ENCODE data around the gene TCERG1L. TPM values are rescaled to one million over a fixed set of nuclear protein-coding genes. Genes with fewer than 3 reads are reported as not detected.

Gene TCERG1L
- total RNA-seq, 1 donor from 2014 or later = not detected

- Histone ChIP-seq H3K27me3 (peaks cover 39% of the 10 kb centered on the region), H3K4me1 (no peaks in the 10 kb centered on the region), H3K9me3 (no peaks in the 10 kb centered on the region), H3K4me3 (no peak overlapping the region), H3K36me3 (no peaks in the 10 kb centered on the region), H3K27ac (no peak overlapping the region)
- intact Hi-C loops (cut with DNase I) = no loop called here
- TF ChIP-seq, protein P1, sequence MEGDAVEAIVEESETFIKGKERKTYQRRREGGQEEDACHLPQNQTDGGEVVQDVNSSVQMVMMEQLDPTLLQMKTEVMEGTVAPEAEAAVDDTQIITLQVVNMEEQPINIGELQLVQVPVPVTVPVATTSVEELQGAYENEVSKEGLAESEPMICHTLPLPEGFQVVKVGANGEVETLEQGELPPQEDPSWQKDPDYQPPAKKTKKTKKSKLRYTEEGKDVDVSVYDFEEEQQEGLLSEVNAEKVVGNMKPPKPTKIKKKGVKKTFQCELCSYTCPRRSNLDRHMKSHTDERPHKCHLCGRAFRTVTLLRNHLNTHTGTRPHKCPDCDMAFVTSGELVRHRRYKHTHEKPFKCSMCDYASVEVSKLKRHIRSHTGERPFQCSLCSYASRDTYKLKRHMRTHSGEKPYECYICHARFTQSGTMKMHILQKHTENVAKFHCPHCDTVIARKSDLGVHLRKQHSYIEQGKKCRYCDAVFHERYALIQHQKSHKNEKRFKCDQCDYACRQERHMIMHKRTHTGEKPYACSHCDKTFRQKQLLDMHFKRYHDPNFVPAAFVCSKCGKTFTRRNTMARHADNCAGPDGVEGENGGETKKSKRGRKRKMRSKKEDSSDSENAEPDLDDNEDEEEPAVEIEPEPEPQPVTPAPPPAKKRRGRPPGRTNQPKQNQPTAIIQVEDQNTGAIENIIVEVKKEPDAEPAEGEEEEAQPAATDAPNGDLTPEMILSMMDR (IDR thresholded peaks at IDR 0.05) = no peak
- DNase-seq (no peak), ATAC-seq (no peak)
These were observed 3.3 kb upstream of the TCERG1L start for GRCh38 chr10:131314799-131315198.

DNA sequence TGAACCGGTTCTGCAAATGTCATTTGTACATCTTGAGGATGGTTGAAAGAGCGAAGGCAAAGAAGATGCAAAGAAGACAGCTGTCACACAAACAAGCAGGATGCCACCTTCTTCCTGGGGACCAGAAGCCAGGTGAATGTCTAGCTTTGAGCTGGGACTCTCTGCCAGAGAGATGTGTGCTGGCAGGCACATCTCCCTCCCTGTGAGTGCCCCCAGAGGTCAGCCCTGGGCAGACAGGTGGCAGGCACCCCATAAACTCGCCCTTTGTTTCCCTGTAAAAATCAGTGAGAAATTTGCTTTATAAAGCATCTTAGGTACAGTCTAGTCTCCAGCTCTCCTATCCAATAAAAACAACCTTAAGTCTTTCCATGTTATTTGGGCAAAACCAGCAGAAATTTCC lies 2.6 kb upstream of the TCERG1L start:
- Histone ChIP-seq H3K36me3 (no peaks in the 10 kb centered on the region), H3K27ac (no peak overlapping the region), H3K4me3 (no peak overlapping the region), H3K9me3 (no peaks in the 10 kb centered on the region), H3K27me3 (peaks cover 40% of the 10 kb centered on the region), H3K4me1 (no peaks in the 10 kb centered on the region)
- intact Hi-C loops (cut with DNase I) = no loop called here
- no peak for DNase-seq
- no peak for ATAC-seq
- TF ChIP-seq, protein P1 (IDR thresholded peaks at IDR 0.05) = no peak

DNA sequence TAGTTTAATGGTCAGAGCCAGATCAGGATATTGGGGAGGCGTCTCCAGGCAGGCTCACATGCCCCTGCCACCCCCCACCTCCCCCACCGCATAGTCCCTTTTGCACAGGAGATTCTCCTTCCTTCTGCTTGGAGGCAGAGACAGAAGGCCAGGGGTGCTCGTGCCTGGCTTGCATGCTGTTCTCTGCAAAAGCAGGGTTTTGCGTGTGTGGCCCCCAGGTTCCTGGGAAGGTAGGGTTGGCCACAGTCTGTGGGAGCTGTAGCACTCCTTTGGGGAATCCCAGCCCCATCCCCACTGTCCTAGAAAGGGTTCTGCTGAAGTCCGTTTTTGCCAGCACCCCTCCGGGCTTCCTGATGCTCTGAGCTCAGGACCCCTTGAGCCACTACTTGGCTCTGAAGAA lies 1.9 kb upstream of the TCERG1L start:
- Histone ChIP-seq H3K27ac (no peak overlapping the region), H3K4me3 (no peak overlapping the region), H3K27me3 (peaks cover 47% of the 10 kb centered on the region), H3K4me1 (no peaks in the 10 kb centered on the region), H3K36me3 (no peaks in the 10 kb centered on the region), H3K9me3 (no peaks in the 10 kb centered on the region)
- no peak for ATAC-seq
- TF ChIP-seq, protein P1 (IDR thresholded peaks at IDR 0.05) = no peak
- DNase-seq = no peak
- intact Hi-C loops (cut with DNase I) = no loop called here

GRCh38 chr10:131312478-131312836 lies 936 bp upstream of the TCERG1L start:
- Histone ChIP-seq H3K4me3 (no peak overlapping the region), H3K9me3 (no peaks in the 10 kb centered on the region), H3K4me1 (no peaks in the 10 kb centered on the region), H3K27me3 (peaks cover 57% of the 10 kb centered on the region), H3K27ac (no peak overlapping the region), H3K36me3 (no peaks in the 10 kb centered on the region)
- DNase-seq = no peak
- TF ChIP-seq, protein P1 (IDR thresholded peaks at IDR 0.05) = peak; percentile 16
- intact Hi-C loops (cut with DNase I) = no loop called here
- peak; percentile 41 for ATAC-seq

DNA sequence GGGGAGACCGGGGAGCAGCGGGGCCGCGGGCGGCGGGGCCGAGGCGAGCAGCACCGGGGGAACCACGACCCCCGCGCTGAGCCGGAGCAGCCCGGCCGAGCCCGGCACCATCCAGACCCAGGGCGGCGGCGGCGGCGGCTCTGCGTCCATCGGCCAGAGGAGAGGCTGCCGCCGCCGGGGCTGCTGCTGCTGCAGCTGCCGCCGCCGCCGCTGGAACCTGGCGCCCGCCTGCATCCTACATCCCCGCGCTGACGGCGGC lies 190 bp downstream of the TCERG1L start:
- ATAC-seq (no peak), DNase-seq (no peak)
- intact Hi-C loops (cut with DNase I) = no loop called here
- no peaks in the 10 kb centered on the region for H3K36me3 ChIP-seq
- H3K27me3 ChIP-seq = peaks cover 68% of the 10 kb centered on the region
- no peak overlapping the region for H3K4me3 ChIP-seq
- no peak overlapping the region for H3K27ac ChIP-seq
- H3K9me3 ChIP-seq = no peaks in the 10 kb centered on the region
- TF ChIP-seq, protein P1 (IDR thresholded peaks at IDR 0.05) = no peak
- H3K4me1 ChIP-seq = no peaks in the 10 kb centered on the region

- Histone ChIP-seq H3K9me3 (no peaks in the 10 kb centered on the region), H3K36me3 (no peaks in the 10 kb centered on the region), H3K27ac (no peak overlapping the region), H3K4me1 (no peaks in the 10 kb centered on the region), H3K4me3 (no peak overlapping the region), H3K27me3 (peaks cover 69% of the 10 kb centered on the region)
- TF ChIP-seq, protein P1 (IDR thresholded peaks at IDR 0.05) = no peak
- no peak for DNase-seq
- intact Hi-C loops (cut with DNase I) = no loop called here
- peak; percentile 11 for ATAC-seq
These were observed 745 bp downstream of the TCERG1L start for GRCh38 chr10:131310551-131311401.

Measured in upper lobe of right lung (tissue), 1 donor.